ENCODE measurements around the gene GJB6.

GJB6 gene

GRCh38 chr13:20174656-20175405, 57.3 kb downstream of the GJB6 start (continued):
- TF ChIP-seq, protein P1, sequence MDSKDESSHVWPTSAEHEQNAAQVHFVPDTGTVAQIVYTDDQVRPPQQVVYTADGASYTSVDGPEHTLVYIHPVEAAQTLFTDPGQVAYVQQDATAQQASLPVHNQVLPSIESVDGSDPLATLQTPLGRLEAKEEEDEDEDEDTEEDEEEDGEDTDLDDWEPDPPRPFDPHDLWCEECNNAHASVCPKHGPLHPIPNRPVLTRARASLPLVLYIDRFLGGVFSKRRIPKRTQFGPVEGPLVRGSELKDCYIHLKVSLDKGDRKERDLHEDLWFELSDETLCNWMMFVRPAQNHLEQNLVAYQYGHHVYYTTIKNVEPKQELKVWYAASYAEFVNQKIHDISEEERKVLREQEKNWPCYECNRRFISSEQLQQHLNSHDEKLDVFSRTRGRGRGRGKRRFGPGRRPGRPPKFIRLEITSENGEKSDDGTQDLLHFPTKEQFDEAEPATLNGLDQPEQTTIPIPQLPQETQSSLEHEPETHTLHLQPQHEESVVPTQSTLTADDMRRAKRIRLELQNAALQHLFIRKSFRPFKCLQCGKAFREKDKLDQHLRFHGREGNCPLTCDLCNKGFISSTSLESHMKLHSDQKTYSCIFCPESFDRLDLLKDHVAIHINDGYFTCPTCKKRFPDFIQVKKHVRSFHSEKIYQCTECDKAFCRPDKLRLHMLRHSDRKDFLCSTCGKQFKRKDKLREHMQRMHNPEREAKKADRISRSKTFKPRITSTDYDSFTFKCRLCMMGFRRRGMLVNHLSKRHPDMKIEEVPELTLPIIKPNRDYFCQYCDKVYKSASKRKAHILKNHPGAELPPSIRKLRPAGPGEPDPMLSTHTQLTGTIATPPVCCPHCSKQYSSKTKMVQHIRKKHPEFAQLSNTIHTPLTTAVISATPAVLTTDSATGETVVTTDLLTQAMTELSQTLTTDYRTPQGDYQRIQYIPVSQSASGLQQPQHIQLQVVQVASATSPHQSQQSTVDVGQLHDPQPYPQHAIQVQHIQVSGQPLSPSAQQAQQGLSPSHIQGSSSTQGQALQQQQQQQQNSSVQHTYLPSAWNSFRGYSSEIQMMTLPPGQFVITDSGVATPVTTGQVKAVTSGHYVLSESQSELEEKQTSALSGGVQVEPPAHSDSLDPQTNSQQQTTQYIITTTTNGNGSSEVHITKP (tag by site-specific recombination; IDR thresholded peaks at IDR 0.05): peak; percentile 75
- no peak for TF ChIP-seq ZNF768 (tag by site-specific recombination; IDR thresholded peaks at IDR 0.05)
- no peak; the same call in 1 of the 2 replicates for TF ChIP-seq ZNF394 (tag by site-specific recombination; IDR thresholded peaks at IDR 0.05; ENCODE audit: borderline replicate concordance)
- TF ChIP-seq ZNF404 (tag by site-specific recombination; IDR thresholded peaks at IDR 0.05): no peak
- TF ChIP-seq ZNF501 (tag by site-specific recombination; IDR thresholded peaks at IDR 0.05): peak; percentile 68; the same call in 1 of the 2 replicates
- 0 out of 2 replicates have a peak, but pooled peaks have one; percentile 18 for TF ChIP-seq ZNF664 (tag by site-specific recombination; IDR thresholded peaks at IDR 0.05)
- TF ChIP-seq YY1 (tag by site-specific recombination; IDR thresholded peaks at IDR 0.05): no peak
- peak; percentile 57; the same call in 1 of the 2 replicates for TF ChIP-seq IKZF3 (tag by site-specific recombination; IDR thresholded peaks at IDR 0.05)
- peak; percentile 80 for TF ChIP-seq PRDM1 (tag by site-specific recombination; IDR thresholded peaks at IDR 0.05)
- TF ChIP-seq ZNF776 (tag by site-specific recombination; IDR thresholded peaks at IDR 0.05; ENCODE audit: borderline replicate concordance): no peak
- TF ChIP-seq ZNF48 (tag by site-specific recombination; IDR thresholded peaks at IDR 0.05): no peak
- TF ChIP-seq ZNF148 (tag by site-specific recombination; IDR thresholded peaks at IDR 0.05; ENCODE audit: borderline replicate concordance): no peak
- TF ChIP-seq HOXC10 (CRISPR knock-in tag; IDR thresholded peaks at IDR 0.05): no peak
- TF ChIP-seq OSR2 (tag by site-specific recombination; IDR thresholded peaks at IDR 0.05): peak; percentile 31; the same call in 1 of the 2 replicates
- TF ChIP-seq ZNF184 (tag by site-specific recombination; IDR thresholded peaks at IDR 0.05): peak; percentile 51; the same call in 1 of the 2 replicates
- TF ChIP-seq ZNF274 (IDR thresholded peaks at IDR 0.05; ENCODE audit: low read length): no peak
- TF ChIP-seq ZNF274 (tag by site-specific recombination; IDR thresholded peaks at IDR 0.05; ENCODE audit: borderline replicate concordance): no peak
- TF ChIP-seq ZNF19 (tag by site-specific recombination; IDR thresholded peaks at IDR 0.05; ENCODE audit: low read depth): no peak
- TF ChIP-seq SP7 (tag by site-specific recombination; IDR thresholded peaks at IDR 0.05): peak; percentile 96
- no peak for TF ChIP-seq ZNF585B (tag by site-specific recombination; IDR thresholded peaks at IDR 0.05)
- peak; percentile 93 for TF ChIP-seq ZNF629 (tag by site-specific recombination; IDR thresholded peaks at IDR 0.05)
- no peak for TF ChIP-seq ZNF121 (tag by site-specific recombination; IDR thresholded peaks at IDR 0.05)
- TF ChIP-seq ZNF660 (tag by site-specific recombination; IDR thresholded peaks at IDR 0.05): peak; percentile 91; the same call in 1 of the 2 replicates
- no peak for TF ChIP-seq ZSCAN18 (tag by site-specific recombination; IDR thresholded peaks at IDR 0.05)
- TF ChIP-seq, protein P2, sequence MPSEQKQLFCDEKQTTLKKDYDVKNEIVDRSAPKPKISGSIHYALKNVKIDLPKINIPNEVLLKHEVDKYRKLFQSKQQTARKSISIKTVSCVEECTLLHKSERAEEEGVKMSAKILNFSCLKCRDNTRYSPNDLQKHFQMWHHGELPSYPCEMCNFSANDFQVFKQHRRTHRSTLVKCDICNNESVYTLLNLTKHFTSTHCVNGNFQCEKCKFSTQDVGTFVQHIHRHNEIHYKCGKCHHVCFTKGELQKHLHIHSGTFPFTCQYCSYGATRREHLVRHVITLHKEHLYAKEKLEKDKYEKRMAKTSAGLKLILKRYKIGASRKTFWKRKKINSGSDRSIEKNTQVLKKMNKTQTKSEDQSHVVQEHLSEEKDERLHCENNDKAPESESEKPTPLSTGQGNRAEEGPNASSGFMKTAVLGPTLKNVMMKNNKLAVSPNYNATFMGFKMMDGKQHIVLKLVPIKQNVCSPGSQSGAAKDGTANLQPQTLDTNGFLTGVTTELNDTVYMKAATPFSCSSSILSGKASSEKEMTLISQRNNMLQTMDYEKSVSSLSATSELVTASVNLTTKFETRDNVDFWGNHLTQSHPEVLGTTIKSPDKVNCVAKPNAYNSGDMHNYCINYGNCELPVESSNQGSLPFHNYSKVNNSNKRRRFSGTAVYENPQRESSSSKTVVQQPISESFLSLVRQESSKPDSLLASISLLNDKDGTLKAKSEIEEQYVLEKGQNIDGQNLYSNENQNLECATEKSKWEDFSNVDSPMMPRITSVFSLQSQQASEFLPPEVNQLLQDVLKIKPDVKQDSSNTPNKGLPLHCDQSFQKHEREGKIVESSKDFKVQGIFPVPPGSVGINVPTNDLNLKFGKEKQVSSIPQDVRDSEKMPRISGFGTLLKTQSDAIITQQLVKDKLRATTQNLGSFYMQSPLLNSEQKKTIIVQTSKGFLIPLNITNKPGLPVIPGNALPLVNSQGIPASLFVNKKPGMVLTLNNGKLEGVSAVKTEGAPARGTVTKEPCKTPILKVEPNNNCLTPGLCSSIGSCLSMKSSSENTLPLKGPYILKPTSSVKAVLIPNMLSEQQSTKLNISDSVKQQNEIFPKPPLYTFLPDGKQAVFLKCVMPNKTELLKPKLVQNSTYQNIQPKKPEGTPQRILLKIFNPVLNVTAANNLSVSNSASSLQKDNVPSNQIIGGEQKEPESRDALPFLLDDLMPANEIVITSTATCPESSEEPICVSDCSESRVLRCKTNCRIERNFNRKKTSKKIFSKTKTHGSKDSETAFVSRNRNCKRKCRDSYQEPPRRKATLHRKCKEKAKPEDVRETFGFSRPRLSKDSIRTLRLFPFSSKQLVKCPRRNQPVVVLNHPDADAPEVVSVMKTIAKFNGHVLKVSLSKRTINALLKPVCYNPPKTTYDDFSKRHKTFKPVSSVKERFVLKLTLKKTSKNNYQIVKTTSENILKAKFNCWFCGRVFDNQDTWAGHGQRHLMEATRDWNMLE (tag by site-specific recombination; conservative IDR thresholded peaks at IDR 0.05; ENCODE audit: low read depth): no peak
- peak; percentile 81 for TF ChIP-seq KLF8 (tag by site-specific recombination; IDR thresholded peaks at IDR 0.05)
- TF ChIP-seq KLF9 (tag by site-specific recombination; IDR thresholded peaks at IDR 0.05; ENCODE audit: low read depth): peak; percentile 68; the same call in 1 of the 2 replicates
